ENCODE measurements around the gene COG5. TPM values are rescaled to one million over a fixed set of nuclear protein-coding genes. Genes with fewer than 3 reads are reported as not detected.

The COG5 gene
- polyA plus RNA-seq, 1 of the 3 experiments (the other 2 are of a cell fraction) = 21.2 TPM

- TF ChIP-seq, protein P1, sequence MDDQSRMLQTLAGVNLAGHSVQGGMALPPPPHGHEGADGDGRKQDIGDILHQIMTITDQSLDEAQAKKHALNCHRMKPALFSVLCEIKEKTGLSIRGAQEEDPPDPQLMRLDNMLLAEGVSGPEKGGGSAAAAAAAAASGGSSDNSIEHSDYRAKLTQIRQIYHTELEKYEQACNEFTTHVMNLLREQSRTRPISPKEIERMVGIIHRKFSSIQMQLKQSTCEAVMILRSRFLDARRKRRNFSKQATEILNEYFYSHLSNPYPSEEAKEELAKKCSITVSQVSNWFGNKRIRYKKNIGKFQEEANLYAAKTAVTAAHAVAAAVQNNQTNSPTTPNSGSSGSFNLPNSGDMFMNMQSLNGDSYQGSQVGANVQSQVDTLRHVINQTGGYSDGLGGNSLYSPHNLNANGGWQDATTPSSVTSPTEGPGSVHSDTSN (IDR thresholded peaks at IDR 0.05) = peak; percentile 75
- TF ChIP-seq, protein P2, sequence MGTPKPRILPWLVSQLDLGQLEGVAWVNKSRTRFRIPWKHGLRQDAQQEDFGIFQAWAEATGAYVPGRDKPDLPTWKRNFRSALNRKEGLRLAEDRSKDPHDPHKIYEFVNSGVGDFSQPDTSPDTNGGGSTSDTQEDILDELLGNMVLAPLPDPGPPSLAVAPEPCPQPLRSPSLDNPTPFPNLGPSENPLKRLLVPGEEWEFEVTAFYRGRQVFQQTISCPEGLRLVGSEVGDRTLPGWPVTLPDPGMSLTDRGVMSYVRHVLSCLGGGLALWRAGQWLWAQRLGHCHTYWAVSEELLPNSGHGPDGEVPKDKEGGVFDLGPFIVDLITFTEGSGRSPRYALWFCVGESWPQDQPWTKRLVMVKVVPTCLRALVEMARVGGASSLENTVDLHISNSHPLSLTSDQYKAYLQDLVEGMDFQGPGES (IDR thresholded peaks at IDR 0.05; ENCODE audit: low read depth, low read length) = no peak
- TF ChIP-seq RXRA (IDR thresholded peaks at IDR 0.05; ENCODE audit: borderline replicate concordance, low read depth) = no peak
- no peak for TF ChIP-seq GABPA (IDR thresholded peaks at IDR 0.05; ENCODE audit: low read depth)
- TF ChIP-seq GATA2 (CRISPR knock-in tag; IDR thresholded peaks at IDR 0.05) = no peak
- TF ChIP-seq EZH2phosphoT487 (IDR thresholded peaks at IDR 0.05; ENCODE audit: borderline replicate concordance, low read depth) = no peak
- no peak for TF ChIP-seq FOXM1 (IDR thresholded peaks at IDR 0.05; ENCODE audit: low read depth)
- TF ChIP-seq SIN3A (IDR thresholded peaks at IDR 0.05; ENCODE audit: borderline replicate concordance, low read depth, low read length) = no peak
Observed at GRCh38 chr7:107236862-107237261, 326.9 kb downstream of the COG5 start (continued).

DNA sequence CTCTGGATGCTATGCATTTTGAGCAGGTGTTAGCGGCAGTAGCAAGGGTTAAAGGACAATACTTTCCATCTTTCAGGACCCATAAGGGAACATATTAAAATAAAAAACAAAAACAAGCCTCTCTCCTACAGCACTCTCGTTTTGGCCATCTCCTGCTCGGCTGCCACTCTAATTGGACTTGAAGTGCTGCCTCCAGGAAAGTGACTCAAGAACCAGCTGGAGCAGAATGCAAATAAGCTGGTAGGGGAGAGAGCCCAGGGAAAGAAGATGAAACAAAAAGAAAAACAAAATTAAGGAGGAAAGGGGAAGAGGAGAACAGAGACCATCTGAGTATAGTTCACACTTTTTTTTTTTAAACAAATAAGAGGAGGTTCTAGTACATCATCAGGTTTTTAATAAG lies 329.3 kb downstream of the COG5 start:
- Histone ChIP-seq H3K36me3 (replicated peaks in 1 of 2; ENCODE audit: control insufficient read depth in 1 of 2, insufficient read depth in 2 of 2, low read length in 1 of 2) (peaks cover 0 to 17% of the 10 kb centered on the region in 2 experiments), H3K4me3 (ENCODE audit: low read depth in 2 of 2, low read length in 1 of 2) (no peak overlapping the region), H2AFZ (ENCODE audit: low read depth) (no peak overlapping the region), H3K4me1 (ENCODE audit: control insufficient read depth in 1 of 2, insufficient read depth in 2 of 2, low read depth in 1 of 2, low read length in 1 of 2) (peaks cover 9 to 34% of the 10 kb centered on the region in 2 experiments), H3K79me2 (ENCODE audit: insufficient read depth) (no peaks in the 10 kb centered on the region), H3F3A (replicated peaks; ENCODE audit: insufficient read depth) (peaks cover 27% of the 10 kb centered on the region), H3K9me2 (no peaks in the 10 kb centered on the region), H4K20me1 (ENCODE audit: insufficient read depth) (no peaks in the 10 kb centered on the region; the same call in 1 of the 2 replicates), H3K27me3 (ENCODE audit: insufficient read depth) (no peaks in the 10 kb centered on the region), H3K4me2 (no peak overlapping the region), H3K9ac (no peak overlapping the region), H3K27ac (ENCODE audit: low read depth in 2 of 2, low read length in 1 of 2) (no peak overlapping the region), H3K9me3 (no peaks in the 10 kb centered on the region)
- DNase-seq = no peak
- WGBS (ENCODE audit: low lambda C conversion rate) = 57% methylated on average over 3 of the region's 3 CpGs
- ChIA-PET POLR2A (no interaction called here), CTCF (interaction anchor here (1.1 kb wide), 1 partner anchor 39 kb away, joined by 3 read pairs; no protein-coding TSS in a partner anchor)
- TF ChIP-seq, protein P1 (IDR thresholded peaks at IDR 0.05) = peak; percentile 45; the same call in 1 of the 2 replicates
- TF ChIP-seq REST (IDR thresholded peaks at IDR 0.05; ENCODE audit: low read depth, low read length) = no peak

Data from SK-N-SH (cell line).